ENCODE measurements around the gene CAMP.

CAMP gene

GRCh38 chr3:48222616-48223513 is at the start of gene CAMP:
Gene CAMP (plus strand): TSS chr3:48223495. CDS start chr3:48223512, 17 bp downstream.
- Histone ChIP-seq H3K4me3 (ENCODE audit: low read depth, low read length) (no peak within 1 kb of the TSS), H2AFZ (no peak within 1 kb of the TSS), H3K9ac (no peak within 1 kb of the TSS), H3K27ac (no peak within 1 kb of the TSS), H3K9me3 (ENCODE audit: control insufficient read depth, low read length) (no peaks in the 10 kb centered on the region), H3K4me1 (no peaks in the 10 kb centered on the region), H3K4me2 (ENCODE audit: low read length) (no peak within 1 kb of the TSS), H3K27me3 (ENCODE audit: control insufficient read depth, insufficient read depth, low read length) (no peaks in the 10 kb centered on the region), H3K36me3 (ENCODE audit: control insufficient read depth, insufficient read depth, low read length) (no peaks in the 10 kb centered on the region), H3K79me2 (no peaks in the 10 kb centered on the region)
- TF ChIP-seq CTCF (IDR thresholded peaks at IDR 0.05), result no peak

GRCh38 chr3:48178072-48178471 is 45.2 kb upstream of the CAMP start:
- Histone ChIP-seq H2AFZ (no peak overlapping the region), H3K4me3 (ENCODE audit: low read depth, low read length) (no peak overlapping the region), H3K36me3 (ENCODE audit: control insufficient read depth, insufficient read depth, low read length) (no peaks in the 10 kb centered on the region), H3K4me1 (no peaks in the 10 kb centered on the region), H3K27me3 (ENCODE audit: control insufficient read depth, insufficient read depth, low read length) (no peaks in the 10 kb centered on the region), H3K9ac (no peak overlapping the region), H3K79me2 (no peaks in the 10 kb centered on the region), H3K9me3 (ENCODE audit: control insufficient read depth, low read length) (no peaks in the 10 kb centered on the region), H3K4me2 (ENCODE audit: low read length) (no peak overlapping the region), H3K27ac (no peak overlapping the region)
- no peak for TF ChIP-seq CTCF (IDR thresholded peaks at IDR 0.05)

- no peaks in the 10 kb centered on the region for H3K4me1 ChIP-seq
- no peak overlapping the region for H3K27ac ChIP-seq
- no peaks in the 10 kb centered on the region for H3K79me2 ChIP-seq
- H3K4me3 ChIP-seq (ENCODE audit: low read depth, low read length), result no peak overlapping the region
- TF ChIP-seq CTCF (IDR thresholded peaks at IDR 0.05), result no peak
- H3K36me3 ChIP-seq (ENCODE audit: control insufficient read depth, insufficient read depth, low read length), result no peaks in the 10 kb centered on the region
- no peaks in the 10 kb centered on the region for H3K27me3 ChIP-seq (ENCODE audit: control insufficient read depth, insufficient read depth, low read length)
- no peak overlapping the region for H3K4me2 ChIP-seq (ENCODE audit: low read length)
- no peak overlapping the region for H2AFZ ChIP-seq
- H3K9ac ChIP-seq, result no peak overlapping the region
- no peaks in the 10 kb centered on the region for H3K9me3 ChIP-seq (ENCODE audit: control insufficient read depth, low read length)
Measured at GRCh38 chr3:48180021-48180420, 43.3 kb upstream of the CAMP start.

- Histone ChIP-seq H3K4me1 (no peaks in the 10 kb centered on the region), H3K79me2 (no peaks in the 10 kb centered on the region), H3K4me2 (ENCODE audit: low read length) (no peak overlapping the region), H3K4me3 (ENCODE audit: low read depth, low read length) (no peak overlapping the region), H3K27me3 (ENCODE audit: control insufficient read depth, insufficient read depth, low read length) (no peaks in the 10 kb centered on the region), H3K27ac (no peak overlapping the region), H3K9me3 (ENCODE audit: control insufficient read depth, low read length) (no peaks in the 10 kb centered on the region), H3K36me3 (ENCODE audit: control insufficient read depth, insufficient read depth, low read length) (no peaks in the 10 kb centered on the region), H2AFZ (no peak overlapping the region), H3K9ac (no peak overlapping the region)
- no peak for TF ChIP-seq CTCF (IDR thresholded peaks at IDR 0.05)
Measured at GRCh38 chr3:48180531-48181253, 42.6 kb upstream of the CAMP start.

Measured in parathyroid adenoma (tissue), 2 donors.